ENCODE results near the gene CD300LF. TPM values are rescaled to one million over a fixed set of nuclear protein-coding genes. Genes with fewer than 3 reads are reported as not detected.

The CD300LF gene
- total RNA-seq, 1 experiment from 2014 or later, result not detected

DNA sequence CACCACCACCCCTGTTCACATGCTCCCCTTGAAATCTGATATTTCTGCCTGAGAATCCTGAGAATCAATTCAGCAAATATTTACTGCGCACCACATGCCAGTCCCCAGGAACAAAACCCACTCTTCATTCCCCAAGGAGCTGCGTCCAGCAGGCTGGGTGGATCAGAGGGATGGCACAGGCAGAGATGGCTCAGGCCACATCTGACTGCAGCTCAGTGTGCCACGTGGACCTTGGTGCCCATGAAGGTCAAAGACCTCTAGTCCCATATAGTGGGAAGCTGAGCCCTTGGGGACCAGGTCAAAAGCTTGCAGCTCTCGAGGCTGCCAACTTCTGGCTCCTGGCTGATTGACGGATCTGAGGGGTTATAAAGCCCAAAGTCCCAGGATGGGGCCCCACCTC is 31.8 kb downstream of the CD300LF start:
- H3K79me2 ChIP-seq (ENCODE audit: insufficient read depth, low read length), result no peaks in the 10 kb centered on the region

More for the DNA sequence above, 31.8 kb downstream of the CD300LF start:
- Histone ChIP-seq H3K56ac (ENCODE audit: insufficient read length, low read depth, low read length) (no peak overlapping the region), H4K8ac (replicated peaks; ENCODE audit: insufficient read length, low read depth, low read length) (no peak overlapping the region), H2AFZ (ENCODE audit: low read length) (no peak overlapping the region), H2BK5ac (ENCODE audit: insufficient read length, low read length) (no peak overlapping the region), H3K9me3 (ENCODE audit: control insufficient read depth, low read depth, low read length) (no peaks in the 10 kb centered on the region), H3K18ac (ENCODE audit: insufficient read length, low read depth, low read length) (no peak overlapping the region), H2AK5ac (ENCODE audit: insufficient read length, low read length) (no peak overlapping the region), H3K4ac (ENCODE audit: low read depth, low read length) (no peak overlapping the region), H2BK15ac (ENCODE audit: low read depth, low read length) (no peak overlapping the region), H3K14ac (ENCODE audit: insufficient read depth, low read length) (no peak overlapping the region; the same call in 1 of the 2 replicates), H3K27me3 (ENCODE audit: insufficient read depth, low read length) (no peaks in the 10 kb centered on the region), H3K27ac (ENCODE audit: insufficient read length, low read depth, low read length) (no peak overlapping the region), H3K23ac (ENCODE audit: insufficient read length, low read depth, low read length) (no peak overlapping the region), H4K91ac (ENCODE audit: insufficient read length, low read depth, low read length) (no peak overlapping the region), H4K20me1 (ENCODE audit: control insufficient read depth, insufficient read depth, insufficient read length) (no peaks in the 10 kb centered on the region), H3K9ac (ENCODE audit: extremely low read depth, insufficient read length, low read length) (no peak overlapping the region), H3K79me1 (ENCODE audit: insufficient read depth, low read depth, low read length, poor library complexity, severe bottlenecking) (no peaks in the 10 kb centered on the region), H3K4me1 (ENCODE audit: insufficient read depth, low read length) (peaks cover 4% of the 10 kb centered on the region; the same call in 1 of the 2 replicates), H3K23me2 (ENCODE audit: insufficient read length, low read depth, low read length, poor library complexity, severe bottlenecking) (no peaks in the 10 kb centered on the region), H4K5ac (ENCODE audit: insufficient read length, low read depth, low read length) (no peak overlapping the region), H2BK20ac (ENCODE audit: low read depth, low read length, poor library complexity, severe bottlenecking) (no peak overlapping the region), H3T11ph (ENCODE audit: low read length) (no peak overlapping the region), H2BK120ac (ENCODE audit: low read depth, low read length, poor library complexity, severe bottlenecking) (no peak overlapping the region), H2BK12ac (ENCODE audit: insufficient read length, low read depth, low read length) (no peak overlapping the region), H3K4me2 (ENCODE audit: insufficient read depth, insufficient read length, low read length) (no peak overlapping the region)
- H3K27me3 Mint-ChIP-seq (ENCODE audit: low read depth), result peaks cover 63% of the 10 kb centered on the region
- no peaks in the 10 kb centered on the region for H3K9me3 Mint-ChIP-seq
- no peak overlapping the region for H3K4me3 Mint-ChIP-seq
- DNase-seq, result no peak
- TF ChIP-seq, protein P1, sequence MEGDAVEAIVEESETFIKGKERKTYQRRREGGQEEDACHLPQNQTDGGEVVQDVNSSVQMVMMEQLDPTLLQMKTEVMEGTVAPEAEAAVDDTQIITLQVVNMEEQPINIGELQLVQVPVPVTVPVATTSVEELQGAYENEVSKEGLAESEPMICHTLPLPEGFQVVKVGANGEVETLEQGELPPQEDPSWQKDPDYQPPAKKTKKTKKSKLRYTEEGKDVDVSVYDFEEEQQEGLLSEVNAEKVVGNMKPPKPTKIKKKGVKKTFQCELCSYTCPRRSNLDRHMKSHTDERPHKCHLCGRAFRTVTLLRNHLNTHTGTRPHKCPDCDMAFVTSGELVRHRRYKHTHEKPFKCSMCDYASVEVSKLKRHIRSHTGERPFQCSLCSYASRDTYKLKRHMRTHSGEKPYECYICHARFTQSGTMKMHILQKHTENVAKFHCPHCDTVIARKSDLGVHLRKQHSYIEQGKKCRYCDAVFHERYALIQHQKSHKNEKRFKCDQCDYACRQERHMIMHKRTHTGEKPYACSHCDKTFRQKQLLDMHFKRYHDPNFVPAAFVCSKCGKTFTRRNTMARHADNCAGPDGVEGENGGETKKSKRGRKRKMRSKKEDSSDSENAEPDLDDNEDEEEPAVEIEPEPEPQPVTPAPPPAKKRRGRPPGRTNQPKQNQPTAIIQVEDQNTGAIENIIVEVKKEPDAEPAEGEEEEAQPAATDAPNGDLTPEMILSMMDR (conservative IDR thresholded peaks at IDR 0.05), result no peak
- no peak overlapping the region for H3K27ac Mint-ChIP-seq
- no CpG with 5 or more reads among the region's 5 CpGs for WGBS (ENCODE audit: extremely low coverage, insufficient read length, low lambda C conversion rate)
- H3K4me1 Mint-ChIP-seq, result peaks cover 17% of the 10 kb centered on the region in 2 experiments
- no peaks in the 10 kb centered on the region for H3K36me3 Mint-ChIP-seq (ENCODE audit: insufficient read depth in 1 of 3, low read depth in 3 of 3)
